ENCODE data around the gene PPP2R5C.

GRCh38 chr14:101929946-101930345 lies 168.4 kb downstream of the PPP2R5C start:
- TF ChIP-seq ZC3H10 (CRISPR knock-in tag; IDR thresholded peaks at IDR 0.05) (no peak), OSR1 (CRISPR knock-in tag; IDR thresholded peaks at IDR 0.05) (no peak), ZFP3 (CRISPR knock-in tag; IDR thresholded peaks at IDR 0.05) (no peak), PATZ1 (CRISPR knock-in tag; IDR thresholded peaks at IDR 0.05; ENCODE audit: borderline replicate concordance) (no peak), POU6F1 (CRISPR knock-in tag; IDR thresholded peaks at IDR 0.05; ENCODE audit: borderline replicate concordance, low read depth) (no peak), ESRRG (CRISPR knock-in tag; IDR thresholded peaks at IDR 0.05) (no peak), CSRNP3 (CRISPR knock-in tag; IDR thresholded peaks at IDR 0.05) (no peak), GLIS3 (CRISPR knock-in tag; IDR thresholded peaks at IDR 0.05) (no peak), RARB (CRISPR knock-in tag; IDR thresholded peaks at IDR 0.05) (no peak), BACH2 (CRISPR knock-in tag; IDR thresholded peaks at IDR 0.05; ENCODE audit: borderline replicate concordance) (no peak), PPARA (CRISPR knock-in tag; IDR thresholded peaks at IDR 0.05; ENCODE audit: borderline replicate concordance) (no peak), ZNF70 (CRISPR knock-in tag; IDR thresholded peaks at IDR 0.05) (no peak), ARNTL (CRISPR knock-in tag; IDR thresholded peaks at IDR 0.05; ENCODE audit: borderline replicate concordance, low read depth) (no peak)

Measured in SK-N-SH treated with all-trans-retinoic acid at 6 μM for 48 hours (cell line).